ENCODE data around the gene EYS. TPM values are rescaled to one million over a fixed set of nuclear protein-coding genes. Genes with fewer than 3 reads are reported as not detected.

EYS gene
- total RNA-seq, 1 donor from 2014 or later = 0.08 TPM

DNA sequence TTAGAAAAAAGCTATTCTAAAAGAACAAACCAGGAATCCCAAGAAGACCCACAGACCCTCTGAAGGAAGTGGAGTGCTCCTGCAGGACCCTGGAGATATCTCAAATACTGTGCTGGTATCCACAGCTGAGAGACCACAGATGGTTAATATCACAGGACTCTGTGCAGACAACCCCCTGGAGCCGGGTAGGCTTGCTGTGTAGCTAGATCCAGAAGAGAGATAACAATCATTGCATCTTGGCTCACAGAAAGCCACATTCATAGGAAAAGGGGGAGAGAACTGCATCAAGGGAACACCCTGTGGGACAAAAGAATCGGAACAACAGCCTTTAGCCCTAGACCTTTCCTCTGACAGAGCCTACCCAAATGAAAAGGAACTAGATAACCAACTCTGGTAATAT, 1381.9 kb downstream of the EYS start:
- H3K27ac ChIP-seq (replicated peaks) = no peak overlapping the region
- peaks cover 7% of the 10 kb centered on the region for H3K9me3 ChIP-seq (replicated peaks)
- DNase-seq = no peak
- H3K36me3 ChIP-seq = no peaks in the 10 kb centered on the region
- H3K27me3 ChIP-seq (ENCODE audit: low read depth) = no peaks in the 10 kb centered on the region
- no peaks in the 10 kb centered on the region for H3K4me1 ChIP-seq
- no peak overlapping the region for H3K4me3 ChIP-seq
- TF ChIP-seq, protein P1, sequence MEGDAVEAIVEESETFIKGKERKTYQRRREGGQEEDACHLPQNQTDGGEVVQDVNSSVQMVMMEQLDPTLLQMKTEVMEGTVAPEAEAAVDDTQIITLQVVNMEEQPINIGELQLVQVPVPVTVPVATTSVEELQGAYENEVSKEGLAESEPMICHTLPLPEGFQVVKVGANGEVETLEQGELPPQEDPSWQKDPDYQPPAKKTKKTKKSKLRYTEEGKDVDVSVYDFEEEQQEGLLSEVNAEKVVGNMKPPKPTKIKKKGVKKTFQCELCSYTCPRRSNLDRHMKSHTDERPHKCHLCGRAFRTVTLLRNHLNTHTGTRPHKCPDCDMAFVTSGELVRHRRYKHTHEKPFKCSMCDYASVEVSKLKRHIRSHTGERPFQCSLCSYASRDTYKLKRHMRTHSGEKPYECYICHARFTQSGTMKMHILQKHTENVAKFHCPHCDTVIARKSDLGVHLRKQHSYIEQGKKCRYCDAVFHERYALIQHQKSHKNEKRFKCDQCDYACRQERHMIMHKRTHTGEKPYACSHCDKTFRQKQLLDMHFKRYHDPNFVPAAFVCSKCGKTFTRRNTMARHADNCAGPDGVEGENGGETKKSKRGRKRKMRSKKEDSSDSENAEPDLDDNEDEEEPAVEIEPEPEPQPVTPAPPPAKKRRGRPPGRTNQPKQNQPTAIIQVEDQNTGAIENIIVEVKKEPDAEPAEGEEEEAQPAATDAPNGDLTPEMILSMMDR (IDR thresholded peaks at IDR 0.05; ENCODE audit: borderline replicate concordance) = no peak
- intact Hi-C loops (cut with micrococcal nuclease) = no loop called here

DNA sequence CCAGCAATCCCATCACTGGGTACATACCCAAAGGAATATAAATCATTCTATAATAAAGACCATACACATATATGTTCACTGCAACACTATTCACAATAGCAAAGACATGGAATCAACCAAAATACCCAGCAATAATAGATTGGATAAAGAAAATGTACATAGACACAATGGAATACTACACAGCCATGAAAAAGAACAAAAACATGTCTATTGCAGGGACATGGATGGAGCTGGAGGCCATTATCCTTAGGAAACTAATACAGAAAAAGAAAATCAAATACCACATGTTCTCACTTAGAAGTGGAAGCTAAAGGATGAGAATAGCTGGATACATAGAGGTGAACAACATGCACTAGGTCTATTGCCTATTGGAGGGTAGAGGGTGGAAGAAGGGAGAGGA, 1396.8 kb downstream of the EYS start:
- no peak for DNase-seq
- Histone ChIP-seq H3K27ac (replicated peaks) (no peak overlapping the region), H3K9me3 (replicated peaks) (peaks cover 35% of the 10 kb centered on the region), H3K4me1 (no peaks in the 10 kb centered on the region), H3K27me3 (ENCODE audit: low read depth) (no peaks in the 10 kb centered on the region), H3K4me3 (no peak overlapping the region), H3K36me3 (no peaks in the 10 kb centered on the region)
- TF ChIP-seq, protein P1 (IDR thresholded peaks at IDR 0.05; ENCODE audit: borderline replicate concordance) = no peak
- intact Hi-C loops (cut with micrococcal nuclease) = no loop called here

DNA sequence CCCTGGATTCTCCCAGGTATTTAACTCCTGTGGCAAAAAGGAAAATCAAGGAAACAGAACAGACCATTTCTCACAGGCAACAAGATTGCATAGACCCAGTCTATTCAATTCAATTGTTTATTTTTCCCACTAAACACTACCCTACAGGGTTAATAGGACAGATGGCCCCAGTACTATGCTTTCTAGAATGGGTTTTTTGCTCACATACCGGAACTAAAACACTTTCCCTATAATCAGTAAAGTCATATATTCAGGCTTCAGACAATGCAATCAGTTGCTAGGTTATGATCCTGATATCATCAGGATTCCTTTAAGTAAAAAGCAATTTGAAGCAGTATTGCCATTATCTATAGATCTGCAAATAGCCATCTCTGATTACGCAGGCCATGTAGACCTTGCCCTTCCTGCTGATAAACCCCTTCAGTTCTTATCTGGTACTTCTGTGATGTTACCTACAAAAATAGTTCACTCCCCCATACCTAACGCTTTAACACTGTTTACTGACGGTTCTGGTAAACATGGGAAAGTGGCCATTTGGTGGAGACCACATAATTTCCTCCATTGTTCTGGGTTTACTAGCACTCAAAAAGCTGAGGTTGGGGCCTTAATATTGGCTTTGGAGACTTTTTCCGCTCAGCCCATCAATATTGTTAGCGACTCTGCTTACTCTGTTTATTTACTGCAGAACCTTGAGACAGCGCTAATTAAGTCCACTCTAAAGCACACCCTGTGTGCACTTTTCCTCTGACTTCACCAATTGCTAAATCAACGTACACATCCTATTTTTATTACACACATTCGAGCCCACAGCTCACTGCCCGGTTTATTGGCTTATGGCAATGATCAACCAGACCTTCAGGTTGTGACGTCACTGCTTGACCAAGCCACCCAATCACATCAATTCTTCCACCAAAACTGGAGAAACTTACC, 1405.5 kb downstream of the EYS start:
- Histone ChIP-seq H3K36me3 (no peaks in the 10 kb centered on the region), H3K4me3 (no peak overlapping the region), H3K27me3 (ENCODE audit: low read depth) (no peaks in the 10 kb centered on the region), H3K4me1 (no peaks in the 10 kb centered on the region), H3K9me3 (replicated peaks) (peaks cover 62% of the 10 kb centered on the region), H3K27ac (replicated peaks) (no peak overlapping the region)
- no peak for DNase-seq
- TF ChIP-seq, protein P1 (IDR thresholded peaks at IDR 0.05; ENCODE audit: borderline replicate concordance) = no peak
- intact Hi-C loops (cut with micrococcal nuclease) = no loop called here

DNA sequence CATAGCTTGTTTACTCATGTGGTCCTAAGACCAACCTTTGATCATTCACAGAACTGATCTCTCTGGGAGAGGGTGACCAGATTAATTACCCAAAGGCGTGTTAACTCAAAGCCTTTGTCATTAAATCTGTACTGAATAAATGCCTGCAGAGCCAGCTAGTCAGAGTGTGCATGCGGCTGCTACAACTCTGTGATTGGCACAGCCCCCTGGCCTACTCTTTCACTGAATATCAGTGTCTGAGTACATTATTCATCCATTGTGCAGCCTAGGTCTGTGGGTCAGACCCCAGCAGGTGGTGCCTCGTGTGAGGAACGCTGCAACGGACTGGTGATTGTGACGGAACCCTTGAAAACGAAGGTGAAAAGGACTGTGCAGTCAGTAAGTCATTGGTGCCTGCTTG, 1407.8 kb downstream of the EYS start:
- H3K4me3 ChIP-seq = no peak overlapping the region
- no peaks in the 10 kb centered on the region for H3K36me3 ChIP-seq
- H3K27me3 ChIP-seq (ENCODE audit: low read depth) = no peaks in the 10 kb centered on the region
- no peak for DNase-seq
- intact Hi-C loops (cut with micrococcal nuclease) = no loop called here
- H3K27ac ChIP-seq (replicated peaks) = no peak overlapping the region
- TF ChIP-seq, protein P1 (IDR thresholded peaks at IDR 0.05; ENCODE audit: borderline replicate concordance) = no peak
- peaks cover 53% of the 10 kb centered on the region for H3K9me3 ChIP-seq (replicated peaks)
- H3K4me1 ChIP-seq = no peaks in the 10 kb centered on the region

DNA sequence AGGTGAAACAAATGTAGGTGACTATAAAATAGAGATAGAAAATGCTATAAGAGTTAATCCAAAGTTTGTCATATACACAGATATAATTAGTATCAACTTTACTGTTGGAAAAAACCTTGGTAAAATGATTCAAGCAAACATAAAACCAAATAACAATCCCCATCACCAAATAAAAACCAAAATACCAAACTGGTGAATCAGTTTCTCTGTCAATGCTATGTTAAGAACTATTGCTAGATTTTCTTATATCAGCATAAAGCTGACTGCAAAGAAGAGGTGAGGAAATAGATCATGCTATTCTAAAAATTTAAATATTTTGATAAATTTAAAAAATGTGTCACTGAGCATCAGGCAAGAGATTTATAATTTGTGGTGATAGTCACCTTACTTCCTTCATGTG, 1413.0 kb downstream of the EYS start:
- intact Hi-C loops (cut with micrococcal nuclease) = no loop called here
- H3K4me1 ChIP-seq = no peaks in the 10 kb centered on the region
- no peak overlapping the region for H3K27ac ChIP-seq (replicated peaks)
- TF ChIP-seq, protein P1 (IDR thresholded peaks at IDR 0.05; ENCODE audit: borderline replicate concordance) = no peak
- DNase-seq = no peak
- no peaks in the 10 kb centered on the region for H3K27me3 ChIP-seq (ENCODE audit: low read depth)
- H3K9me3 ChIP-seq (replicated peaks) = peaks cover 28% of the 10 kb centered on the region
- no peak overlapping the region for H3K4me3 ChIP-seq
- no peaks in the 10 kb centered on the region for H3K36me3 ChIP-seq

Data from left ventricle myocardium inferior (tissue), 1 donor.